Stimulated activated CD4-positive, alpha-beta T cell treated with anti-CD3 and anti-CD28 coated beads, Interleukin-1b, Interleukin-23, amount 100 ng/mL, for 48 hours (primary cell): Measurements from ENCODE around the gene MACROD1.
A peak's percentile ranks its signal among the peaks of the same experiment; 100 is the strongest.

Experiments used
- DNase-seq: peaks from one replicate; pipeline ENCODE4 v3.0.0-alpha.2; 2020

The MACROD1 gene

DNA sequence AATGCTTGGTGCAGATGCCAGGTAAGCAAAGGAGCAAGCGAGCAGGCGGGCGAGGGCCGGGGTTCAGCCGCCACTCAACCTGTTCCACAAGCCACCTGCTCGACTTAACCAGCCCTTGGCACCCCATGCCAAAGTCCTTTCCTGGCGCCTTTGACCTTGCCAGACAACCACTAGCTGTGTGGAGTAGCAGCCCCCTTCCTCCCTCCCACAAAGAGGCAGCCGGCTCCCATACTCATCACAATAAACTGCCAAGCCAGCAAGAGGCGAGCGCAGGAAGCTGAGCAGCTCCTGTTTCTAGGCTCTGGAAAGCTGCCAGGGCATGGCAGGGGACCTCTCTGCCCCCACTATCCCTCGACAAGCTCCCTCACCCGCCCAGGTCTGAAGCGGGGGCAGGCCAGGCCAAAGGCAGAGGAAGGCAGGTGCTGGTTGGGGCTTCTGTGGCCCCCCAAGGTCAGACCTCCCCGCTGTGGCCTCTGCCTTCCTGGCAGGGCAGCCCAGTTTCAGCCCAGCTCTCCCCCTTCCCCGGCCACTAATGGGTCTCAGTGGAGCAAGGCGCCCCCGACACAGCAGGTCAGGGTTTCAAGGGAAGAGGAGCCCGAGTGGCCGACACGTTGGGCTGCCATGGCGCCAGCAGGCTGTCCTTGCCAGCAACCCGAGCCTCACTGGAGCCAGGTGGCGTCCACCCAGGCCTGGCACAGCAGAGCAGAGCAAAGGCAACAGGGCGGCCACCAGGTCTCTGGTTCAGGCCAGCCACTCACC is 15.3 kb downstream of the MACROD1 start:
- DNase-seq: no peak

DNA sequence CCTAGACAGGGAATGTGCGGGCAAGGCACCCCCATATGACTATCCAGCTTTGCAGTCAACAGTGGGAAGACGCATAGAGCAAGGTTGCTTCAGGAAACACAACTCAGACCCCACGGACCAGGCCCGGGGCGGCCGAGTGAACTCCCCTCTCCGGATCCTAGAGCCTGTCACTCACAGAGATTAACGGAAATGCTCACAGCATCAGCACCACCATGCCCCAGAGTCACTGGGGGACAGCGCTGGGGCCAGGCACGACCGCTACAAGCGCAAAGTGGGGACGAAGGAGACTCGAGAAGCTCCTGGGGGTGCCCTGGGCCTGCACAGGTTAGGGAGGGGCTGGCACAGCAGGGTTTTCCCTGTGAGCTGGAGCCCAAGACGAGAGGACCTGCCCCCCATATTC is 15.9 kb downstream of the MACROD1 start:
- DNase-seq: no peak

- no peak for DNase-seq
These were observed 16.8 kb downstream of the MACROD1 start for GRCh38 chr11:64148917-64149617.

- peak; percentile 58 for DNase-seq
These were observed 17.5 kb downstream of the MACROD1 start for GRCh38 chr11:64148226-64148916.

- peak; percentile 61 for DNase-seq
These were observed 19.6 kb downstream of the MACROD1 start for GRCh38 chr11:64146036-64146955.

- DNase-seq: no peak
These were observed 21.1 kb downstream of the MACROD1 start for GRCh38 chr11:64144587-64145472.

DNA sequence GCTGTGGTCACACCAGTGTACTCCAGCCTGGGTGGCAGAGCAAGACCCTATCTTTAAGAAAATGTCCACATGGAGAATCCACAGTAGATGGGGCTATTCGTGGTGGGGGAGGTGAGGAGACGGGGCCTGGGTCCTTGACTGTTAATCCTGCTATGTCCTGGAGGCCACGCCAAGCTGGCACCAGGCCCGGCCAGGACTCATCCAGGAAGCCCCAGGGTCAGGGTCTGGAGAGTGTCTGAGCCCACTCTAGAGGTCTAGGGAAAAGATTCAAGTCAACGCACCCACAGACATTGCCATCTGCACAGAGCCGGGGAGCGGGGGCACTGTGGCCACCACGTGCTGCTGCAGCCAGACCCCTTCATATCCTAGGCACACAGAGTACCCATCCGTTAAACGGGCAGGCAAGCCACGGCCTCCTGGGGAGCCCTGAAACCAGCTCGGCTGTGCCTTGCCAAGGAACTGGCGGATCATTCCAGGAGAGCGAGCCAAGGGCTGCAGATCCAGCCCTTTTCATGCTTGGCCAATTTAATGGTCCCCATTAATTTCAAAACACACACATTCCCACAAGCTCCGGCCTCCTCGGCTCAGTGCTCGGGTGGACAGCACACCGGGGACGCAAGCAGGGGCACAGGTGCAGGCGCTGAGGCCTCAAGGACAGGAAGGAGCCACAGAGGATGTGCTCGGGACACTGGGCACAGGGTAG is 24.7 kb downstream of the MACROD1 start:
- no peak for DNase-seq

- no peak for DNase-seq
These were observed 25.8 kb downstream of the MACROD1 start for GRCh38 chr11:64140082-64140481.

- DNase-seq: no peak
These were observed 26.9 kb downstream of the MACROD1 start for GRCh38 chr11:64139049-64139448.

DNA sequence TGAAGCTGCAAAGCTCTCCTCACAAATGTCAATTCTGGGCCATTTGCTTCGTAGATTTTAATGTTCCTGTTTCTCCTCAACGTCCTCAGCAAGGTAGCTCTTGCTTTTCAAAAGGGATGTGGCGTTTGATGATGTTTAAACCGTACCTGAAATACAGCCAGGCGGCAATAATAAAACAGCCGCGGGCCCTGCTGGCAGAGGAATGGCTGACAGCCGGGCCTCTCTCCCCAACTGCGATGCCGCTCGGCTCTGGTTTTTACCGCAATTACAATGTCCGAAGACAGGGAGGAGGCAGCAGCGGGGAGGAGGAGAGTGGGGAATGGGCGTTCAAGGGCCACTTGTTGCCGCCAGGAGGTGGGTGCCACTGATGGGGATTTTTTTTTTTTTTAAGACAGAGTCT is 27.5 kb downstream of the MACROD1 start:
- no peak for DNase-seq

GRCh38 chr11:64136765-64137441 is 29.0 kb downstream of the MACROD1 start:
- no peak for DNase-seq

GRCh38 chr11:64135711-64136110 is 30.2 kb downstream of the MACROD1 start:
- no peak for DNase-seq

DNA sequence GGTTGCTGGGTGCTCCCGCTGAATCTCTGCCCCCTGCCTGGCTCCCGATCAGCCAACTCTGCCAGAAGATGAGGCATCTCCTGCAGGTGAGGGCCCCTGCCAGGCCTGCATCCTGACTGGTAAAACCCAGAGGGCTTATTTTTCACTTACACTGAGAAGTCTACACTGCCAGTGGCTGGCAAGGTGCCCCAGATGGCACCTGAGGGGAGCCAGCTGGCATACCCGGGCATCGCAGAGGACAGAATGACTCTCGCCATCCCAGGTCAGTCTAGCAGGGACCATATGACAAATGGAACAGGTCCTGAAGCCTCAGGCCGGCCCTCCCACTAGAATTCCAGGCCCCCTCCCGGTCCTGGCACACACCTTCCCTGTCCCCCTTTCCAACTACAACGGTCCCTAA is 30.9 kb downstream of the MACROD1 start:
- DNase-seq: no peak

DNA sequence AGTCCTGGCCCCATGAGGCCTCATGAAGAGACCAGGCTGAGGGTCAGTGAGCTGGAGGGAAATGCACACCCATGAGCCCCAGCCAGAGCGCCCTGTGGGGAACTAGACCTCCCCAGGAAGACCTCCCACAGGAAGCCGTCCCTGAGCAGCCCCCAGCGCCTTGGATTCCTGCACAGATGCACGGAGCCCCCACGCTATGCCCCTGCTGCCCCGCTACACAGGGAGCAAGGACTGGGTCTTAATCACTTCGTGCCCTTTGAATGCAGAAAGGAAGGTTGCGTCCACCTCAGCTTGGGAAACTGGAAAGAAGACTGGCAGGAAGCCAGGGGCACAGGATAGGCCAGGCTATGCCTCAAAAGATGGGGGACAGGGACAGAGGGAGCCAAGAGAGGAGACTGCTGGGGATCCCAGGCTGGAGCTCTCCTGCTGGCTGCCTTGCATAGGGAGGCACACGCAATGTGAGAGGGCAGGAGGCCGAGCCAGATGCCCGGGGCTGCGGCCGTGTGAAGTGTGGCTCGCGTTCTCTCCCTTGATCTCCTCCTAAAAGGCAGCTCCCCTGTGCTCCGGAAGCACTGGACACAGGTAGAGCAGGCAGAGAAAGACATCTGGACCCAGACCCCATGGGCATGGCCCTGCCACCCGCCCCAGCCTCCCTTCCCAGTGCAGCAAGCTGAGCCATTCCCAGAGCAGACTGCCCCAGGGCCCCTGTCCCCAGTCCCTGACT is 32.8 kb downstream of the MACROD1 start:
- DNase-seq: no peak

- no peak for DNase-seq
These were observed 33.6 kb downstream of the MACROD1 start for GRCh38 chr11:64132191-64132771.

GRCh38 chr11:64131683-64132190 is 34.2 kb downstream of the MACROD1 start:
- no peak for DNase-seq

DNA sequence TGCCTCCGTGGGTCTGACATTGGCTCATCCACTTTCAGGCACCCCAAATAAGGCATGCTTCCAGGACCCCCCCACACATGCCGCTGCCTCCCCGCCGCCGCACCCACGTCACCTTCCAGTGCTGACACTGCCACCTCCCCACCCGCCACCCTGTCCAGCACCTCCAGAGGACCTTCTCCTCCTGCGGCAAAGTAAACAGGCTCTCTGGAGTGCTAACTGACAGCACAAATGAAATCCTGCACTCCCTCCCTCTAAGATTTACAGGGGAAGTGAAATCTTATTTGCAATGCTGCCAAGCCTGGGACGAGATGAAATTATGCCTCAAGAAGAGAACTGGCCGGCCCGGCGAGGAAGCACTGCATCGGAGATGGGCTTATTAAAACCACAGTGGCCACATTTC is 35.3 kb downstream of the MACROD1 start:
- DNase-seq: no peak

- DNase-seq: no peak
These were observed 36.5 kb downstream of the MACROD1 start for GRCh38 chr11:64129403-64129802.
